Measurements from ENCODE around the gene TNNT3. TPM values are rescaled to one million over a fixed set of nuclear protein-coding genes. Genes with fewer than 3 reads are reported as not detected.
"Not testable (repeated sequence)": the region's sequence is repeated elsewhere in the genome, so short reads cannot be mapped to it uniquely, and the experiment has no call there.

The TNNT3 gene
- total RNA-seq, 2 experiments from 2014 or later, result 6.6 to 9.7 TPM

DNA sequence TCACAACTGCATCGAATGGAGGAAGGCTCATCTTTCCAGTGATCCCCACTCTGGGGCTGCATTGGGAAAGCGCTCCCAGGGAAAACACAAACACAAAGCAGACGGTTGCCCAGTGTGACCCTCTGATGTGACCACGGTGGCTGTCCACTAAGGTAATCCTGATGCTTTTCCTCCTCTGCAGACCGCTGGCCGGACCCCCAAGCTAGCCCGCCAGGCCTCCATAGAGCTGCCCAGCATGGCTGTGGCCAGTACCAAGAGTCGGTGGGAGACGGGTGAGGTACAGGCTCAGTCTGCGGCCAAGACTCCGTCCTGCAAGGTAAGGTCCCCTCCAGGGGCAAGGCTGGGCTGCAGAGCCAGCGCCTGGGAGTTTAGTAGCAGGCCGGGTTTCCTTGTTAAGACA, 33.0 kb upstream of the TNNT3 start:
- H3K4me3 Mint-ChIP-seq, H3K27ac Mint-ChIP-seq, DNase-seq, H3K9me3 Mint-ChIP-seq, H3K27me3 Mint-ChIP-seq, POLR2A ChIA-PET, CTCF ChIA-PET: not testable (repeated sequence)
- Mint-ChIP-seq H3K36me3 (ENCODE audit: low read depth) (peaks cover 27% of the 10 kb centered on the region), H3K4me1 (peaks cover 37% of the 10 kb centered on the region)

GRCh38 chr11:1887451-1888346, 31.8 kb upstream of the TNNT3 start:
- DNase-seq, result no peak
- H3K4me1 Mint-ChIP-seq, result peaks cover 37% of the 10 kb centered on the region
- ChIA-PET POLR2A (interaction anchor here (1.5 to 5.6 kb wide), 5 partner anchors 10 to 61 kb away, joined by 4 to 67 read pairs (median 36); partner anchors contain the start of genes LSP1 and TNNT3), CTCF (interaction anchor here (1.6 kb wide), 1 partner anchor 194 kb away, joined by 4 read pairs; no protein-coding TSS in a partner anchor)
- no peak overlapping the region for H3K4me3 Mint-ChIP-seq
- no peaks in the 10 kb centered on the region for H3K9me3 Mint-ChIP-seq
- H3K36me3 Mint-ChIP-seq (ENCODE audit: low read depth), result peaks cover 33% of the 10 kb centered on the region
- H3K27ac Mint-ChIP-seq, result peak overlapping the region; percentile 94
- no peaks in the 10 kb centered on the region for H3K27me3 Mint-ChIP-seq

DNA sequence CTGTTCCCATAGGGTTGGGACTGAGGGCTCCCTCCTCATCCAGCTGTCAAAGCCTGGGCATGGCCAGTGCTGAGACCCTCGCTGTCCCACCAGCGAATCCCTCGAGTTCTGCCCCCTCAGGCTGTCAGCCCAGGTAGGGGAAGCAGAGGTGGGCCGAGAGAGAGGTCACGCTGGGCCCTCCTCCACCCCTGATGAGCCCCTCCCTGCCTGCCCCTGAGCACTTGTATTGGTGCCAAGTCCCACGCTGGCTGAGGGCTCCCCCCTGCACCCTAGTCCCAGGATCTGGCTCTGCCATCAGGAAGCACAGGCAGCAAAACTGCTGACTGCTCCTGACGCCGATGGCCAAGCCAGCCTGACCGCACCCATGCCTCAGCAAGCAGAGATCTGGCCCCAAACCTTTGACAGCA, 31.2 kb upstream of the TNNT3 start:
- Mint-ChIP-seq H3K9me3 (no peaks in the 10 kb centered on the region), H3K36me3 (ENCODE audit: low read depth) (peaks cover 34% of the 10 kb centered on the region), H3K4me3 (peak overlapping the region; percentile 55), H3K4me1 (peaks cover 39% of the 10 kb centered on the region), H3K27me3 (no peaks in the 10 kb centered on the region), H3K27ac (peak overlapping the region; percentile 94)
- no peak for DNase-seq
- ChIA-PET CTCF (interaction anchor here (0.9 to 1.6 kb wide), 4 partner anchors 35 to 194 kb away, joined by 4 to 5 read pairs (median 4); partner anchors contain the start of gene MRPL23), POLR2A (interaction anchor here (1.2 to 5.6 kb wide), 6 partner anchors 10 to 77 kb away, joined by 4 to 67 read pairs (median 24); partner anchors contain the start of genes LSP1 and TNNT3)

DNA sequence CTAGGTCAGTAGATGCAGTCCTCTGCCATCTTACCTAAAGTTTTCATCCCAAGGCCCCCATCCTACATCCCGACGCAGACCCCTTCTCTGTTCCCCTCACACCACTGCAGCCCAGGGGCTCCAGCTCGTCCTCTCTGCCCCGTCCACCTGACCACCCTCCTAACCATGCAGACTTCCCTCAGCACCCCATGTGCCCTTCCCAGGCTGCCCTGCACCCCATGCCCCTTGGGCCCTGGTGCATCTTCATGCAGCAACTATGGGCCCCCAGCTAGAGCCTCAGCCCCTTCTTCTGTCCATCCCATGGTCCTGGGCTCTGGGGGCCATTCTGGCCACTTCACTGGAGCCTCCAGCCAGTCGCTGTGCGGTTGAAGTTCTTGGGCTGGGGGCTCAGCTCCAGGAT, 30.7 kb upstream of the TNNT3 start:
- peak overlapping the region; percentile 94 for H3K27ac Mint-ChIP-seq
- no peaks in the 10 kb centered on the region for H3K27me3 Mint-ChIP-seq
- peak overlapping the region; percentile 55 for H3K4me3 Mint-ChIP-seq
- ChIA-PET POLR2A (interaction anchor here (0.6 to 5.6 kb wide), 9 partner anchors 11 to 1138 kb away, joined by 3 to 67 read pairs (median 4); partner anchors contain the start of genes LSP1 and TNNT3), CTCF (interaction anchor here (0.9 to 1.6 kb wide), 4 partner anchors 35 to 195 kb away, joined by 4 to 5 read pairs (median 4); partner anchors contain the start of gene MRPL23)
- no peaks in the 10 kb centered on the region for H3K9me3 Mint-ChIP-seq
- H3K4me1 Mint-ChIP-seq, result peaks cover 43% of the 10 kb centered on the region
- no peak for DNase-seq
- H3K36me3 Mint-ChIP-seq (ENCODE audit: low read depth), result peaks cover 34% of the 10 kb centered on the region

DNA sequence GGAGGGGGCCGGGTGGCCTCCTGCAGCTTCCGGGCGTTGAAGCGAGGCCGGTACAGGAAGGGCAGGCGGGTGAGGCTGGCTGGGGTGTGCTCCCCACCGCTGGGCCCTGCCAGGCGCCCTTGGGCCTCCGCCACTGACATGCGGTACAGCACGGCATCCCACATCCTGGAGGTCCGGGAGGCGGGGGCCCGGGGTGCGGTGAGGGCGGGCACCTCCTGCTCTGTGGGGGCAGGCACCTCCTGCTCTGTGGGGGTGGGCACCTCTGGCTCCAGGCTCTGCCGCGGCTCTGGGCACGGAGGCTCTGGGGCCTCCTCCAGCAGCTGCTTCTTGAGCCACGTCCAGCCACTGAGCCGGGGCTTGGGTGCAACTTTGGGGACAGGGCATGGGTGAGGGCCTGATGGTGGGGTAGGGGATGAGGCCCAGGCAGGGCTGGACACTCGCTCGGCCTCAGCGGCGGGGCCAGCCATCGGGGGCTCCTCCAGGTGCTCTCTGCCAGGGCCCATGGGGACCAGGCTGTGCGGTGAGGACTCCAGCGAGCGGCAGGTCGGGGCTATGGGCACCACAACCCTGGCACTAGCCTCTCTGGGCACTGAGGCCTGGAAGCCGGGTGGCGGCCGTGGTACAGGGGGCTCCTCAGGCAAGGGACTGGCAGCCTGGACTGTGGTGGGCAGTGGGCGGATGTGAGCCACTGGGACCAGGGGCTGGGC, 30.1 kb upstream of the TNNT3 start:
- H3K27ac Mint-ChIP-seq, result peak overlapping the region; percentile 94
- CTCF ChIA-PET, result interaction anchor here (0.9 to 1.6 kb wide), 4 partner anchors 36 to 195 kb away, joined by 4 to 5 read pairs (median 4); partner anchors contain the start of gene MRPL23
- POLR2A ChIA-PET, result interaction anchor here (0.6 to 5.6 kb wide), 9 partner anchors 12 to 1138 kb away, joined by 3 to 67 read pairs (median 4); partner anchors contain the start of genes LSP1 and TNNT3
- H3K36me3 Mint-ChIP-seq (ENCODE audit: low read depth), result peaks cover 34% of the 10 kb centered on the region
- H3K27me3 Mint-ChIP-seq, result no peaks in the 10 kb centered on the region
- peak; percentile 91 for DNase-seq
- peaks cover 43% of the 10 kb centered on the region for H3K4me1 Mint-ChIP-seq
- H3K4me3 Mint-ChIP-seq, result peak overlapping the region; percentile 55
- H3K9me3 Mint-ChIP-seq, result no peaks in the 10 kb centered on the region

DNA sequence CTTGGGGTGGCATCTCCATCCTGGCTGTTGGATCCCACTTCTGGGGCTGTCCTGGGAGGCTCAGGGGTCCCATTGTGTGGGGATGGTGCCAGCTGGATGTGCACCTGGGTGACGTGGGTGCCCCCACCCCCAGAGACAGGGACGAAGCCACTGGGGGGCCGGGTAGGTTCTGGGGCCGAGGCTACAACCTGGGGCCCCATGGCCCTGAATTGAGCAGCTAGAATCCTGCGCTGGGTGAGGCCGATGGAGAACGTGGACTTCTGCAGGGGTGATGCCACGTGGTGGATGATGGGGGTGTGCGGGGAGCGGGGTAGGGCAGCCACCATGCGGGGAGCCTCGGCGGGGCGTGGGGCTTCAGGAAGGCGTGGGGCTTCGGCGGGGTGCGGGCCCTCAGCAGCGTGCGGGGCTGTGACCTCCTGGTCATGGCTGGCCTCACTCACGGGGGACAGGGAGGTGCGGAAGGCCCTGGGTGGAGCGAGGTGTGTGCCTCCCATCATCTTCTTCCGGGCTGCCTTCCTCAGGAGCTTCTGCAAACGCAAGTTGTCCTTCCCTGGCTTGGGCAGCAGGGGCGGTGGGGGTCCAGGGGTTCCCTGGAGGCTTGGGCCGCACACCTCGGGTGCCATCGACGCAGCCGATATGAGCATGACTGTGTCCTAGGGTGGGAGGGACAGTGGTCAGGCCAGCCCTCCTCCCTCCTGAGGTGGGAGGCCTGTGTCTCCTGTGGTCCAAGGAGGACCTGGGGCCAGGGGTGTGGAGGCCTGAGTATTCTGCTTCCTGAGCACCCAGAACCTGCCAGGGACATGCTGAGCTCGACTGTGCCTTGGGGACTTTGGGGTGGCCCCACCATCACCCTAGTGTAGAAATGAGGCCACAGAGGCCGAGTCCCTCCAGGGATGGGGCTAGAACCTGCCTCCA, 29.3 kb upstream of the TNNT3 start:
- Mint-ChIP-seq H3K9me3 (no peaks in the 10 kb centered on the region), H3K27ac (no peak overlapping the region), H3K4me3 (peak overlapping the region; percentile 46), H3K4me1 (peaks cover 43% of the 10 kb centered on the region), H3K36me3 (ENCODE audit: low read depth) (peaks cover 34% of the 10 kb centered on the region), H3K27me3 (no peaks in the 10 kb centered on the region)
- no peak for DNase-seq
- ChIA-PET CTCF (interaction anchor here (1.5 to 2.5 kb wide), 2 partner anchors 8 to 58 kb away, joined by 5 to 9 read pairs; partner anchors contain the start of gene MRPL23), POLR2A (interaction anchor here (1.0 to 5.6 kb wide), 7 partner anchors 13 to 58 kb away, joined by 3 to 67 read pairs (median 12); partner anchors contain the start of genes LSP1 and TNNT3)

GRCh38 chr11:1890856-1891830, 28.4 kb upstream of the TNNT3 start:
- H3K9me3 Mint-ChIP-seq, result no peaks in the 10 kb centered on the region
- H3K4me1 Mint-ChIP-seq, result peaks cover 43% of the 10 kb centered on the region
- ChIA-PET CTCF (interaction anchor here (0.8 to 2.5 kb wide), 4 partner anchors 9 to 58 kb away, joined by 3 to 9 read pairs (median 4); no protein-coding TSS in a partner anchor), POLR2A (interaction anchor here (1.5 to 5.6 kb wide), 4 partner anchors 9 to 38 kb away, joined by 4 to 67 read pairs (median 38); partner anchors contain the start of genes LSP1 and TNNT3)
- H3K4me3 Mint-ChIP-seq, result peak overlapping the region; percentile 46
- no peak overlapping the region for H3K27ac Mint-ChIP-seq
- no peak for DNase-seq
- peaks cover 34% of the 10 kb centered on the region for H3K36me3 Mint-ChIP-seq (ENCODE audit: low read depth)
- peaks cover 2% of the 10 kb centered on the region for H3K27me3 Mint-ChIP-seq

DNA sequence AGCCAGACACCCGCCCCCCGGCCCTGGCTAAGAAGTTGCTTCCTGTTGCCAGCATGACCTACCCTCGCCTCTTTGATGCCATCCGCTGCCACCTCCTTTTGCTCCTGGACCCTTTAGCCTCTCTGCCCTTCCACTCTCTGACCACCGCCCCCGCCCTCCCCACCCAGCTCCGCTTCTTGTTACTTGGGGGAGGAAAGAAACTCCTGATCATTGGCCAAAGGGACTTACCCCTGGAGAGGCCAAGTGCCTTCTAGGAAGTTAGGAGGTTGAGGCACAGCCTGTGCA, 27.7 kb upstream of the TNNT3 start, which contains the start of gene PRR33:
Gene PRR33 (minus strand): TSS at position 65 of the 285 bp plus-strand sequence. CDS start 1,311 bp downstream, outside the sequence.
- Mint-ChIP-seq H3K27me3 (peaks cover 7% of the 10 kb centered on the region), H3K9me3 (no peaks in the 10 kb centered on the region), H3K4me1 (peaks cover 43% of the 10 kb centered on the region), H3K27ac (no peak within 1 kb of the TSS), H3K4me3 (peak within 1 kb of the TSS; percentile 46), H3K36me3 (ENCODE audit: low read depth) (peaks cover 34% of the 10 kb centered on the region)
- no peak for DNase-seq
- ChIA-PET CTCF (interaction anchor here (0.8 to 2.5 kb wide), 4 partner anchors 10 to 59 kb away, joined by 3 to 9 read pairs (median 4); no protein-coding TSS in a partner anchor), POLR2A (interaction anchor here (1.5 to 5.6 kb wide), 4 partner anchors 9 to 39 kb away, joined by 4 to 67 read pairs (median 38); partner anchors contain the start of genes LSP1 and TNNT3)

- H3K4me1 Mint-ChIP-seq, result peaks cover 40% of the 10 kb centered on the region
- CTCF ChIA-PET, result interaction anchor here (1.8 to 2.5 kb wide), 2 partner anchors 10 to 24 kb away, joined by 4 to 9 read pairs; no protein-coding TSS in a partner anchor
These were observed 27.4 kb upstream of the TNNT3 start for GRCh38 chr11:1892116-1892515.

GRCh38 chr11:1892558-1892957, 26.9 kb upstream of the TNNT3 start:
- CTCF ChIA-PET, result interaction anchor here (1.8 kb wide), 1 partner anchor 24 kb away, joined by 4 read pairs; no protein-coding TSS in a partner anchor
- no peak for DNase-seq
- peaks cover 13% of the 10 kb centered on the region for H3K27me3 Mint-ChIP-seq
- peaks cover 30% of the 10 kb centered on the region for H3K36me3 Mint-ChIP-seq (ENCODE audit: low read depth)
- H3K4me3 Mint-ChIP-seq, result no peak overlapping the region
- H3K4me1 Mint-ChIP-seq, result peaks cover 36% of the 10 kb centered on the region
- H3K9me3 Mint-ChIP-seq, result no peaks in the 10 kb centered on the region
- POLR2A ChIA-PET, result interaction anchor here (1.5 to 5.6 kb wide), 4 partner anchors 10 to 40 kb away, joined by 4 to 67 read pairs (median 38); partner anchors contain the start of genes LSP1 and TNNT3
- no peak overlapping the region for H3K27ac Mint-ChIP-seq

More at GRCh38 chr11:1892116-1892515, 27.4 kb upstream of the TNNT3 start:
- DNase-seq, result no peak
- POLR2A ChIA-PET, result interaction anchor here (1.5 to 5.6 kb wide), 4 partner anchors 10 to 39 kb away, joined by 4 to 67 read pairs (median 38); partner anchors contain the start of genes LSP1 and TNNT3
- H3K4me3 Mint-ChIP-seq, result no peak overlapping the region
- H3K9me3 Mint-ChIP-seq, result no peaks in the 10 kb centered on the region
- H3K36me3 Mint-ChIP-seq (ENCODE audit: low read depth), result peaks cover 34% of the 10 kb centered on the region
- no peak overlapping the region for H3K27ac Mint-ChIP-seq
- H3K27me3 Mint-ChIP-seq, result peaks cover 10% of the 10 kb centered on the region
